Activated T-helper 2 cell treated with anti-CD3 and anti-CD28 coated beads, Interferon-gamma antibody, Interleukin-2, Interleukin-4, amounts not matched to agents 10 μg/mL and 5 μg/mL and 100 μg/mL, durations not matched to agents 14 hours and 24 hours and 36 hours (primary cell): Measurements from ENCODE around the gene BRIP1. TPM values are rescaled to one million over a fixed set of nuclear protein-coding genes. Genes with fewer than 3 reads are reported as not detected.
"Not testable (repeated sequence)": the region's sequence is repeated elsewhere in the genome, so short reads cannot be mapped to it uniquely, and the experiment has no call there.

Source experiments
- DNase-seq: peaks from one replicate; pipeline ENCODE4 v3.0.0; 2021; ENCODE audit warnings: low spot score
- H3K27ac Mint-ChIP-seq: one replicate; pipeline ENCODE4 v1.8.0; 2021; ENCODE audit warnings: mixed read lengths
- H3K27me3 Mint-ChIP-seq: one replicate; pipeline ENCODE4 v1.8.0; 2021; ENCODE audit warnings: low read depth, mixed read lengths
- H3K36me3 Mint-ChIP-seq: one replicate; pipeline ENCODE4 v1.8.0; 2021; ENCODE audit warnings: low read depth, mixed read lengths
- H3K4me1 Mint-ChIP-seq: one replicate; pipeline ENCODE4 v1.8.0; 2021; ENCODE audit warnings: low read depth, mixed read lengths
- H3K4me3 Mint-ChIP-seq: one replicate; pipeline ENCODE4 v1.8.0; 2021; ENCODE audit warnings: low read depth, mild to moderate bottlenecking, moderate library complexity, mixed read lengths
- H3K9me3 Mint-ChIP-seq: one replicate; pipeline ENCODE4 v1.8.0; 2021; ENCODE audit warnings: mixed read lengths
- intact Hi-C: fragments of 100-400 bp; cut with micrococcal nuclease; formaldehyde crosslinking; loops from one replicate; pipeline ENCODE4 v1.15.1; 2023
- total RNA-seq: library from RNA; stranded (reverse); gene quantifications from 2 replicates; pipeline ENCODE4 v1.2.3, GENCODE V29; 2022

The BRIP1 gene
- total RNA-seq, 1 donor from 2014 or later, result 16.4 TPM

GRCh38 chr17:61684818-61685217, 178.5 kb downstream of the BRIP1 start:
- H3K4me1 Mint-ChIP-seq, result no peaks in the 10 kb centered on the region
- DNase-seq, result no peak
- no peaks in the 10 kb centered on the region for H3K9me3 Mint-ChIP-seq
- H3K27me3 Mint-ChIP-seq, result no peaks in the 10 kb centered on the region
- H3K36me3 Mint-ChIP-seq, result peaks cover 40% of the 10 kb centered on the region
- H3K4me3 Mint-ChIP-seq, result no peak overlapping the region
- no peak overlapping the region for H3K27ac Mint-ChIP-seq
- intact Hi-C loops, result no loop called here

DNA sequence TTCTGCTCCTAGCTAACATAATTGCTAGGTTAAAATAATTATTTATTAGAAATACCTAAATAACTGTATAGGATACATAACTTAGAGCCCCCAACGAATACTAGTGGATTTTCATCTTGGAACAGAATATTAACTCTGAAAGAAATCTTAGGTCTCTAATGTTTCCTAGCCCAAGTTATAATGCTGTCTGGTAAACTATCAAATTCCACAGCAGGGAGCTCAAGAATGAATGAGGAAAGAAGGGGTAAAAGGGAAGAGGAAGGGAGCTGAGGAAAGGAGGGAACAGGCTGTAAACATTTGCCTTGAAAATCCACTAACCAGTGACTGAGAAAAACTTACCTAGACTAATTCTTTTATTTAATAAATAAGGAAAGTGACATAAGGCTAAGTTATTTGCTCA, 179.2 kb downstream of the BRIP1 start:
- H3K4me1 Mint-ChIP-seq, result no peaks in the 10 kb centered on the region
- no peaks in the 10 kb centered on the region for H3K9me3 Mint-ChIP-seq
- no peaks in the 10 kb centered on the region for H3K27me3 Mint-ChIP-seq
- H3K36me3 Mint-ChIP-seq, result peaks cover 33% of the 10 kb centered on the region
- intact Hi-C loops, result no loop called here
- H3K4me3 Mint-ChIP-seq, result no peak overlapping the region
- DNase-seq, result no peak
- H3K27ac Mint-ChIP-seq, result no peak overlapping the region

DNA sequence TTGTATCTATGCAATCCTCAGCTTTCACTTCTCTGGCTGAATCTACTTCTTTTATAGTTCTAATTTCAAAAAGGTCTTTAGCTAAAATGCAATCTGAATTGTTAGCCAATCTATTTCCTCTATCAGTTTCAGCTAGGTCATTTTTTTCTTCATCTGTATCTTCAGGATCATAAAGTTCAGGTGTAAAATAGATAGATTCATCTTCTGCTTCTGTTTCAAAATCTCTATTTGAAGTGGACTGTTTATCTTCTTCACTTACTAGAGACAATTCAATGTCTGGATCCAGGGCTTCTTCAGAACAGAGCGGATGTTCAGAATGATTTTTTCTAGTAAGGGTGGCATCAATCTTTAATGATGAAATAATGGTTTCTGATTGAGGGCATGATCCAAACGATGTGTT, 179.9 kb downstream of the BRIP1 start:
- intact Hi-C loops, result no loop called here
- peaks cover 26% of the 10 kb centered on the region for H3K36me3 Mint-ChIP-seq
- no peak for DNase-seq

DNA sequence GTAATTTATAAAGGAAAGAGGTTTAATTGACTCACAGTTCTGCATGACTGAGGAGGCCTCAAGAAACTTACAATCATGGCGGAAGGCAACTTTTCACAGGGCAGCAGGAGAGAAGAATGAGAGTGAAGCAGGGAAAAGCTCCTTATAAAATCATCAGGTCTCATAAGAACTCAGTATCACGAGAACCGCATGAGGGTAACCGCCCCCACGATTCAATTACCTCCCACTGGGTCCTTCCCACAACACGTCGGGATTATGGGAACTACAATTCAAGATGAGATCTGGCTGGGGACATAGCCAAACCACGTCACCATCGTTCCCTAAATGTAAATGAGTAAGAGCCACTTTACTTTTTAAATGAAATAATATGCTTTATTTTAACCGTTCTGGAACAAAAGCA, 182.4 kb downstream of the BRIP1 start:
- H3K27ac Mint-ChIP-seq, result no peak overlapping the region
- H3K4me3 Mint-ChIP-seq, result no peak overlapping the region
- no peaks in the 10 kb centered on the region for H3K9me3 Mint-ChIP-seq
- peaks cover 10% of the 10 kb centered on the region for H3K36me3 Mint-ChIP-seq
- DNase-seq, result no peak
- intact Hi-C loops, result no loop called here
- H3K4me1 Mint-ChIP-seq, result no peaks in the 10 kb centered on the region
- peaks cover 2% of the 10 kb centered on the region for H3K27me3 Mint-ChIP-seq

More for the DNA sequence above, 179.9 kb downstream of the BRIP1 start:
- H3K4me3 Mint-ChIP-seq, result no peak overlapping the region
- no peaks in the 10 kb centered on the region for H3K9me3 Mint-ChIP-seq
- H3K27ac Mint-ChIP-seq, result no peak overlapping the region
- H3K4me1 Mint-ChIP-seq, result no peaks in the 10 kb centered on the region
- no peaks in the 10 kb centered on the region for H3K27me3 Mint-ChIP-seq

DNA sequence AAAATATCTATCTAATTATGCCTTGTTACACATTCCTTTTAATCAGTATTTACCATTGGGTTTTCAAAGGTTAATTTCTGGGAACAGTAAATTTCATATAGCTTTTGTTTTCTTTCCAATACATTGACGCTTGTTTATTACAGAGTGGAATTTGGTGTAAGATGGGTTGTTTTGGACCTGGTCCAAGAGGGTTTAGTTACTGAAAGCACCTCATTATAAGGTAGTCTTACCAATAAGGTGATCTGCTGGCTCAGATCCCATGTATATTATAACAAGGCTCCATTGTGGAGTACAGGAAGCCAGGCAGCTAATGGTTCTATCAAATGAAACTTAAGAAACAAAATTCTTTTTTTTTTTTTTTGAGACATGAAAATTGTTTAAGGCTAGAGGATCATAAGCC, 185.0 kb downstream of the BRIP1 start:
- H3K4me1 Mint-ChIP-seq, result no peaks in the 10 kb centered on the region

GRCh38 chr17:61677150-61677811, 186.0 kb downstream of the BRIP1 start:
- H3K4me1 Mint-ChIP-seq, H3K27me3 Mint-ChIP-seq: not testable (repeated sequence)

More for the DNA sequence above, 185.0 kb downstream of the BRIP1 start:
- no peaks in the 10 kb centered on the region for H3K9me3 Mint-ChIP-seq
- no peak overlapping the region for H3K4me3 Mint-ChIP-seq
- intact Hi-C loops, result no loop called here
- no peak overlapping the region for H3K27ac Mint-ChIP-seq
- H3K36me3 Mint-ChIP-seq, result peaks cover 3% of the 10 kb centered on the region
- no peak for DNase-seq
- H3K27me3 Mint-ChIP-seq, result peaks cover 3% of the 10 kb centered on the region

DNA sequence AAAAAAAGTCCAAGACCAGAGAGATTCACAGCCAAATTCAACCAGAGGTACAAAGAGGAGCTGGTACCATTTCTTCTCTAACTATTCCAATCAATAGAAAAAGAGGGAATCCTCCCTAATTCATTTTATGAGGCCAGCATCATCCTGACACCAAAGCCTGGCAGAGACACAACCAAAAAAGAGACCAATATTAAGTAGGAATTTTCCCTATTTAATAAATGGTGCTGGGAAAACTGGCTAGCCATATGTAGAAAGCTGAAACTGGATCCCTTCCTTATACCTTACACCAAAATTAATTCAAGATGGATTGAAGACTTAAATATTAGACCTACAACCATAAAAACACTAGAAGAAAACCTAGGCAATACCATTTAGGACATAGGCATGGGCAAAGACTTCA, 186.8 kb downstream of the BRIP1 start:
- intact Hi-C loops, H3K4me3 Mint-ChIP-seq, H3K27me3 Mint-ChIP-seq, H3K9me3 Mint-ChIP-seq, H3K27ac Mint-ChIP-seq, H3K4me1 Mint-ChIP-seq, H3K36me3 Mint-ChIP-seq, DNase-seq: not testable (repeated sequence)

More at GRCh38 chr17:61677150-61677811, 186.0 kb downstream of the BRIP1 start:
- DNase-seq, H3K36me3 Mint-ChIP-seq, intact Hi-C loops, H3K9me3 Mint-ChIP-seq, H3K4me3 Mint-ChIP-seq, H3K27ac Mint-ChIP-seq: not testable (repeated sequence)

DNA sequence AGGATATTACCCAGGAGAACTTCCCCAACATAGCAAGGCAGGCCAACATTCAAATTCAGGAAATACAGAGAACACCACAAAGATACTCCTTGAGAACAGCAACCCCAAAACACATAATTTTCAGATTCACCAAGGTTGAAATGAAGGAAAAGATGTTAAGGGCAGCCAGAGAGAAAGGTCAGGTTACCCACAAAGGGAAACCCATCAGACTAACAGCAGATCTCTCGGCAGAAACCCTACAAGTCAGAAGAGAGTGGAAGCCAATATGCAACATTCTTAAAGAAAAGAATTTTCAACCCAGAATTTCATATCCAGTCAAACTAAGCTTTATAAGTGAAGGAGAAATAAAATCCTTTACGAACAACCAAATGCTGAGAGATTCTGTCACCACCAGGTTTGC, 188.7 kb downstream of the BRIP1 start:
- H3K27ac Mint-ChIP-seq, H3K4me1 Mint-ChIP-seq, H3K27me3 Mint-ChIP-seq, H3K4me3 Mint-ChIP-seq, DNase-seq, intact Hi-C loops, H3K9me3 Mint-ChIP-seq, H3K36me3 Mint-ChIP-seq: not testable (repeated sequence)

DNA sequence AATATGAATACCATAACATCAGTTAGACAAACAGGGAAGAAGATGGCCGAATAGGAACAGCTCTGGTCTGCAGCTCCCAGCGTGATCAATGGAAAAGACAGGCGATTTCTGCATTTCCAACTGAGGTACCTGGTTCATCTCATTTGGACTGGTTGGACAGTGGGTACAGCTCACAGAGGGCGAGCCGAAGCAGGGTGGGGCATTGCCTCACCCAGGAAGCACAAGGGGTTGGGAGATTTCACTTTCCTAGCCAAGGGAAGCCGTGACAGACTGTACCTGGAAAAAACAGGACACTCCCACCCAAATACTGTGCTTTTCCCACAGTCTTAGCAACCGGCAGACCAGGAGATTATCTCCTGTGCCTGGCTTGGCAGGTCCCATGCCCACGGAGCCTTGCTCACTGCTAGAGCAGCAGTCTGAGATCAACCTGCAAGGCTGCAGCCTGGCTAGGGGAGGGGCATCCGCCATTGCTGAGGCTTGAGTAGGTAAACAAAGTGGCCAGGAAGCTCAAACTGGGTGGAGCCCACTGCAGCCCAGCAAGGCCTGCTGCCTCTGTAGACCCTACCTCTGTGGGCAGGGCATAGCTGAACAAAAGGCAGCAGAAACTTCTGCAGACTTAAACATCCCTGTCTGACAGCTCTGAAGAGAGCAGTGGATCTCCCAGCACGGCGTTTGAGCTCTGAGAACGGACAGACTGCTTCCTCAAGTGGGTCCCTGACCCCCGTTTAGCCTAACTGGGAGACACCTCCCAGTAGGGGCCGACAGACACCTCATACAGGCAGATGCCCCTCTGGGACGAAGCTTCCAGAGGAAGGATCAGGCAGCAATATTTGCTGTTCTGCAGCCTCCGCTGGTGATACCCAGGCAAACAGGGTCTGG, 190.1 kb downstream of the BRIP1 start:
- DNase-seq, H3K9me3 Mint-ChIP-seq, H3K4me3 Mint-ChIP-seq, H3K4me1 Mint-ChIP-seq, H3K27me3 Mint-ChIP-seq, intact Hi-C loops, H3K27ac Mint-ChIP-seq, H3K36me3 Mint-ChIP-seq: not testable (repeated sequence)

- peaks cover 3% of the 10 kb centered on the region for H3K27me3 Mint-ChIP-seq
- no peaks in the 10 kb centered on the region for H3K36me3 Mint-ChIP-seq
- no peak for DNase-seq
- H3K9me3 Mint-ChIP-seq, result no peaks in the 10 kb centered on the region
- H3K27ac Mint-ChIP-seq, result no peak overlapping the region
- intact Hi-C loops, result no loop called here
- H3K4me3 Mint-ChIP-seq, result no peak overlapping the region
- no peaks in the 10 kb centered on the region for H3K4me1 Mint-ChIP-seq
Observed at GRCh38 chr17:61672140-61672539, 191.2 kb downstream of the BRIP1 start.

DNA sequence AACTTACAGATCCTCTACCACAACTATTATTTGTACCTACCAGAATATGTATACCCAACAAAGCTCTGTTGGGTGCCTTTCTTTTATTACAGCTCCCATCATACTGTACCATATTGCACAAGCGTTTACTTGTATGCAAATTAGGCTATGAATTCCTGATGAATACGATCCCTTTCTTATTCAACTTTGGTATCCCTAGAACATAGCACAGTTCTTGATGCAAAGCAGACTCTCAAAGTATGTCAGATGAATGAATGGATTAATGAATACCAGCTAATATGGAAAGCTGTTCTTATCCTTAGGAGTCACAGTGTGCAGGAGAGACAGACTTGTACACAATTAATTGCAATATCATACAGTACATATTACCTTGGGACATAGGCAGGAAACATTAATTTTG, 192.6 kb downstream of the BRIP1 start:
- no peak for DNase-seq
- Mint-ChIP-seq H3K36me3 (no peaks in the 10 kb centered on the region), H3K27me3 (no peaks in the 10 kb centered on the region), H3K27ac (no peak overlapping the region), H3K4me1 (no peaks in the 10 kb centered on the region), H3K4me3 (no peak overlapping the region), H3K9me3 (no peaks in the 10 kb centered on the region)
- intact Hi-C loops, result no loop called here

- Mint-ChIP-seq H3K4me3 (no peak overlapping the region), H3K27ac (no peak overlapping the region), H3K27me3 (peaks cover 2% of the 10 kb centered on the region), H3K9me3 (no peaks in the 10 kb centered on the region), H3K4me1 (no peaks in the 10 kb centered on the region), H3K36me3 (no peaks in the 10 kb centered on the region)
- no peak for DNase-seq
- intact Hi-C loops, result no loop called here
Observed at GRCh38 chr17:61669522-61669921, 193.8 kb downstream of the BRIP1 start.

GRCh38 chr17:61668486-61668885, 194.8 kb downstream of the BRIP1 start:
- no peak for DNase-seq
- H3K27ac Mint-ChIP-seq, result no peak overlapping the region
- no peaks in the 10 kb centered on the region for H3K4me1 Mint-ChIP-seq
- no peaks in the 10 kb centered on the region for H3K9me3 Mint-ChIP-seq
- H3K4me3 Mint-ChIP-seq, result no peak overlapping the region
- intact Hi-C loops, result no loop called here
- no peaks in the 10 kb centered on the region for H3K36me3 Mint-ChIP-seq
- peaks cover 2% of the 10 kb centered on the region for H3K27me3 Mint-ChIP-seq
